ENCODE measurements around the gene MPP3. TPM values are rescaled to one million over a fixed set of nuclear protein-coding genes. Genes with fewer than 3 reads are reported as not detected.

MPP3 gene
- total RNA-seq, 1 experiment from 2014 or later: 6.9 TPM

- no peak overlapping the region for H2BK20ac ChIP-seq (ENCODE audit: low read depth, low read length, poor library complexity, severe bottlenecking)
- H2AK5ac ChIP-seq (ENCODE audit: insufficient read length, low read length): no peak overlapping the region
- H2BK5ac ChIP-seq (ENCODE audit: insufficient read length, low read length): no peak overlapping the region
- no peaks in the 10 kb centered on the region for H3K9me3 ChIP-seq (ENCODE audit: control insufficient read depth, low read depth, low read length)
- no peak overlapping the region for H3K14ac ChIP-seq (ENCODE audit: insufficient read depth, low read length)
- no CpG with 5 or more reads among the region's 8 CpGs for whole genome bisulfite sequencing (ENCODE audit: extremely low coverage, insufficient read length, low lambda C conversion rate)
- peaks cover 13 to 19% of the 10 kb centered on the region in 2 experiments for H3K4me1 Mint-ChIP-seq
- H4K91ac ChIP-seq (ENCODE audit: insufficient read length, low read depth, low read length): no peak overlapping the region
- H3K27ac Mint-ChIP-seq: no peak overlapping the region; a peak in 1 of 7 replicates
- H3K4me1 ChIP-seq (ENCODE audit: insufficient read depth, low read length): peaks cover 4% of the 10 kb centered on the region
- no peak overlapping the region for H3K18ac ChIP-seq (ENCODE audit: insufficient read length, low read depth, low read length)
- H4K20me1 ChIP-seq (ENCODE audit: control insufficient read depth, insufficient read depth, insufficient read length): no peaks in the 10 kb centered on the region
- H3K9me3 Mint-ChIP-seq: no peaks in the 10 kb centered on the region; a peak in 1 of 5 replicates
- H2BK15ac ChIP-seq (ENCODE audit: low read depth, low read length): no peak overlapping the region
- H3K27me3 ChIP-seq (ENCODE audit: insufficient read depth, low read length): no peaks in the 10 kb centered on the region; the same call in 1 of the 2 replicates
- H2BK120ac ChIP-seq (ENCODE audit: low read depth, low read length, poor library complexity, severe bottlenecking): no peak overlapping the region
- H3K23me2 ChIP-seq (ENCODE audit: insufficient read length, low read depth, low read length, poor library complexity, severe bottlenecking): no peaks in the 10 kb centered on the region
- no peak overlapping the region for H3K23ac ChIP-seq (ENCODE audit: insufficient read length, low read depth, low read length)
- no peak overlapping the region for H3K56ac ChIP-seq (ENCODE audit: insufficient read length, low read depth, low read length)
- no peak overlapping the region for H2AFZ ChIP-seq (ENCODE audit: low read length)
- H3K79me2 ChIP-seq (ENCODE audit: insufficient read depth, low read length): no peaks in the 10 kb centered on the region
- peaks cover 11% of the 10 kb centered on the region for H3K27me3 Mint-ChIP-seq (ENCODE audit: low read depth)
- H4K8ac ChIP-seq (replicated peaks; ENCODE audit: insufficient read length, low read depth, low read length): no peak overlapping the region
- no peak overlapping the region for H3K4ac ChIP-seq (ENCODE audit: low read depth, low read length)
- H2BK12ac ChIP-seq (ENCODE audit: insufficient read length, low read depth, low read length): no peak overlapping the region
- no peak for DNase-seq
- no peak overlapping the region for H4K5ac ChIP-seq (ENCODE audit: insufficient read length, low read depth, low read length)
- TF ChIP-seq CTCF (conservative IDR thresholded peaks at IDR 0.05): no peak
- no peaks in the 10 kb centered on the region for H3K36me3 Mint-ChIP-seq (ENCODE audit: insufficient read depth in 1 of 3, low read depth in 3 of 3)
- no peak overlapping the region for H3K9ac ChIP-seq (ENCODE audit: extremely low read depth, insufficient read length, low read length)
- no peak overlapping the region for H3K4me3 Mint-ChIP-seq
- H3T11ph ChIP-seq (ENCODE audit: low read length): no peak overlapping the region
- no peaks in the 10 kb centered on the region for H3K79me1 ChIP-seq (ENCODE audit: insufficient read depth, low read depth, low read length, poor library complexity, severe bottlenecking)
- H3K4me2 ChIP-seq (ENCODE audit: insufficient read depth, insufficient read length, low read length): no peak overlapping the region
- H3K27ac ChIP-seq (ENCODE audit: insufficient read length, low read depth, low read length): no peak overlapping the region
Observed at GRCh38 chr17:43849116-43849515, 16.2 kb upstream of the MPP3 start.

All from H9 (cell line).